Stimulated activated effector memory CD8-positive, alpha-beta T cell treated with anti-CD3 and anti-CD28 coated beads, Interleukin-12 subunit alpha, Interleukin-12 subunit beta, amount 100 ng/mL, for 72 hours (primary cell): ENCODE measurements around the gene SARS2.
A peak's percentile ranks its signal among the peaks of the same experiment; 100 is the strongest.
"Not testable (repeated sequence)": the region's sequence is repeated elsewhere in the genome, so short reads cannot be mapped to it uniquely, and the experiment has no call there.

Experiments used
- ATAC-seq: fragments of 150-1000 bp; cut with Tn5 transposase; 2 replicates; pipeline ENCODE4 v1.10.0; 2021
- DNase-seq, 2 donors: peaks; one replicate each; pipeline ENCODE4 v3.0.0; 2021 to 2022; ENCODE audit warnings: low spot score in 2 of 2
- H3K27ac Mint-ChIP-seq: one replicate; pipeline ENCODE4 v1.8.0; 2022; ENCODE audit warnings: mild to moderate bottlenecking, mixed read lengths
- H3K36me3 Mint-ChIP-seq: one replicate; pipeline ENCODE4 v1.8.0; 2022; ENCODE audit warnings: mild to moderate bottlenecking, mixed read lengths
- H3K4me1 Mint-ChIP-seq: one replicate; pipeline ENCODE4 v1.8.0; 2022; ENCODE audit warnings: mixed read lengths
- H3K4me3 Mint-ChIP-seq: one replicate; pipeline ENCODE4 v1.8.0; 2022; ENCODE audit warnings: mild to moderate bottlenecking, mixed read lengths
- H3K9me3 Mint-ChIP-seq: one replicate; pipeline ENCODE4 v1.8.0; 2022; ENCODE audit warnings: mixed read lengths

SARS2 gene, protein sequence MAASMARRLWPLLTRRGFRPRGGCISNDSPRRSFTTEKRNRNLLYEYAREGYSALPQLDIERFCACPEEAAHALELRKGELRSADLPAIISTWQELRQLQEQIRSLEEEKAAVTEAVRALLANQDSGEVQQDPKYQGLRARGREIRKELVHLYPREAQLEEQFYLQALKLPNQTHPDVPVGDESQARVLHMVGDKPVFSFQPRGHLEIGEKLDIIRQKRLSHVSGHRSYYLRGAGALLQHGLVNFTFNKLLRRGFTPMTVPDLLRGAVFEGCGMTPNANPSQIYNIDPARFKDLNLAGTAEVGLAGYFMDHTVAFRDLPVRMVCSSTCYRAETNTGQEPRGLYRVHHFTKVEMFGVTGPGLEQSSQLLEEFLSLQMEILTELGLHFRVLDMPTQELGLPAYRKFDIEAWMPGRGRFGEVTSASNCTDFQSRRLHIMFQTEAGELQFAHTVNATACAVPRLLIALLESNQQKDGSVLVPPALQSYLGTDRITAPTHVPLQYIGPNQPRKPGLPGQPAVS

DNA sequence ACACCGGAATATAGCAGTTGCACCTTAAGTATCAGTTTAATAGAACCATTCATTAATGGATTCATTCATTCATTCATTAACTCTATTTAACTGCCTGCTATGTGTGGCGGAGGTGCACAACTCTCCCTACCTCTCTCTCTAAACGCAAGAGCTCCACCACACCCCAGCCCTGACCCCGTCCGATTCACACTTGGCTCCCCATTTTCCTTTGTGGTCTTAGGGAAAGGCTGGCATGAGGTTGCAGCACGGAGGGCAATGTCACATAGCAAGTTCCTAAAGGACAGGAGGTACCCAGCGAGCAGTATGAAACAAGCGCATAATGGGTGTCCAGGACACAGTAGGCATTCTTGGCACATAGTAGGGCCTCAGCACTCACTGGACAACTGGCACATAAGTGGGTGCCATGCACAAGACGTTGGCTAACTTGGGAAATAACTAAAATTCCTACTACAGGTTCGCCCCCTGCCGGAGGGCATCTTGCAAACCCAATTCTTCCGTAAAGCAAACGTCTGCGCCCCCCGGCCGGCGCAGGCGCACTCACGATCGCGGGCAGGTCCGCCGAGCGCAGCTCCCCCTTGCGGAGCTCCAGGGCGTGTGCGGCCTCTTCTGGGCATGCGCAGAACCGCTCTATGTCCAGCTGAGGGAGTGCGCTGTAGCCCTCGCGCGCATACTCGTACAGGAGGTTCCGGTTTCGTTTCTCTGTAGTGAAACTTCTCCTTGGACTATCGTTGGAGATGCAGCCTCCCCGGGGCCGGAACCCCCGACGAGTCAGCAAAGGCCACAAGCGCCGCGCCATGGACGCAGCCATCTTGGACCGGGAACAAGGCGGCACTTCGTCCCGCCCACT, at the start of gene SARS2:
TSS of gene SARS2 (minus strand) at position 835 of the 847 bp plus-strand sequence. CDS start at position 808, 27 bp downstream.
- peak; percentile 96 to 98 for DNase-seq
- Mint-ChIP-seq H3K4me3 (peak within 1 kb of the TSS; percentile 97), H3K9me3 (no peaks in the 10 kb centered on the region), H3K36me3 (peaks cover 65% of the 10 kb centered on the region), H3K27ac (peak within 1 kb of the TSS; percentile 98), H3K4me1 (peaks cover 49% of the 10 kb centered on the region)
- ATAC-seq: peak; percentile 75

DNA sequence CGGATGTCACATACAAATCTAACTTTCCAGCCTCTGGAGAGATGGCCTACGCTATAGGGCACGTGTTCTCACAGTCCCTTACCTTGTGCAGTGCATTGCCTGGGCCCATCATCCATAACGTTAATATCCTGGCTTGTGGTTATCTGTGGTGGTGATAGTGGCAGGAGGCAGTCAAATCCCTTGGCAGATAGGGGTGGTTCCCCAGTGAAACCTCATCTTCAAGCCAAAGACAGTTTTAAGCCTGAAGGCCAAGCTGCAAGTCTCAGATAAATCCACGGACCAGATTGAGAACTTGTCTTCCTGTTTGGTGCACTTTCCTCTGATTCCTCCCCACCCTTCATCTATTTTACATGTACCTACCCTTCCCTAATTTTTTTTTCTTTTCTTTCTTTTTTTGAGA, 49.2 kb upstream of the SARS2 start:
- H3K4me1 Mint-ChIP-seq: peaks cover 31% of the 10 kb centered on the region
- H3K4me3 Mint-ChIP-seq: no peak overlapping the region
- DNase-seq (no peak), ATAC-seq (no peak)
- H3K36me3 Mint-ChIP-seq: peaks cover 9% of the 10 kb centered on the region
- H3K27ac Mint-ChIP-seq: no peak overlapping the region
- H3K9me3 Mint-ChIP-seq: peaks cover 4% of the 10 kb centered on the region

DNA sequence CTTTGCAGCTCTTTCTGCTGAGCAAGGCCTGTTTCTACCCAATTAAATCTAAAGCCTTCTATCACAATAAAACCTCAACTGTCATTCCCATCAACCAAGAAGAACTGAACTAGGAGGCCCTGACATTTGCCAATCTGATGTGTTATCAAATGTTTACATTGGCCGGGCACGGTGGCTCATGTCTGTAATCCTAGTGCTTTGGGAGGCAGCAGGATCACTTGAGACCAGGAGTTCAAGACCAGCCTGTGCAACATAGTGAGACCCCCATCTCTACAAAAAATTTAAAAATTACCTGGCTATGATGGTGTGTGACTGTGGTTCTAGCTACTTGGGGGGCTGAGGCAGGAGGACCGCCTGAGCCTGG, 47.7 kb upstream of the SARS2 start:
- DNase-seq: no peak
- Mint-ChIP-seq H3K9me3 (peaks cover 4% of the 10 kb centered on the region), H3K36me3 (peaks cover 9% of the 10 kb centered on the region), H3K27ac (no peak overlapping the region), H3K4me3 (no peak overlapping the region), H3K4me1 (peaks cover 34% of the 10 kb centered on the region)
- ATAC-seq: no peak

DNA sequence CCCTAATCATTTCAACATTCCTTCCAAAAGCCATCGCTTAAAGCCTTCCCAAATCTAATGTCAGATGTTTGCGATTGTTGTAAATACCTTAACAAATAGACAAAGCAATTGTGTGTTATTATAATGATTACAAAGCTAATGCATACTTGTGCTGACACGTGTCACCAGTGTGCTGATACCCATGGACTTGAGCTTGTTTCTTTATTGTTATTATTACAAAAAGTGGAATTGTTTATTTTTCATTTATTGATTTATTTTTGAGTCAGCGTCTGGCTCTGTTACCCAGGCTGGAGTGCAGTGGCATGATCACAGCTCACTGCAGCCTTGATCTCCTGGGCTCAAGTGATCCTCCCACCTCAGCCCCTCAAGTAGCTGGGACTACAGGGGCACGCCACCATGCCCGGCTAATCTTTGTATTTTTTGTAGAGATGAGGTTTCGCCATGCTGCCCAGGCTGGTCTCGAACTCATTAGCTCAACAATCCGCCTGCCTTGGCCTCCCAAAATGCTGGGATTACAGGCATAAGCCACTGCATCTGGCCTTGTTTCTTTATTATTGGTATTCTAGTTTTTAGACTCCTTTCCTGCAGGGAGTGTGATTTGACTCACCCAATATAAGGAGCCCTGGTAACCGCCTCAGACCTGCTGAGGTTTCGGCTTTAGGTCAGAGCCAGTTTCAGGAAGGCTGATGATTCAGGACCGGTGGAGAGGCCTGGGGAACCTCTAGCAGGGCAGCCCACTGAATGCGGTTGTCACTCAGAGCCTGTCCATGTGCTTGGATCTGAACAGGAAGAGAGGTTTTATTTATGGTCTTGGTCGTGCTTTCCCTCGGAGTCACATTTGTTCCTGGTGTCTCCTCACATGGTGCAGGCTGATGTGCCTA, 47.1 kb upstream of the SARS2 start:
- no peak overlapping the region for H3K27ac Mint-ChIP-seq
- ATAC-seq: peak; percentile 99
- H3K9me3 Mint-ChIP-seq: peaks cover 4% of the 10 kb centered on the region
- H3K36me3 Mint-ChIP-seq: peaks cover 9% of the 10 kb centered on the region
- DNase-seq: peak; percentile 36 to 84
- no peak overlapping the region for H3K4me3 Mint-ChIP-seq
- peaks cover 34% of the 10 kb centered on the region for H3K4me1 Mint-ChIP-seq

DNA sequence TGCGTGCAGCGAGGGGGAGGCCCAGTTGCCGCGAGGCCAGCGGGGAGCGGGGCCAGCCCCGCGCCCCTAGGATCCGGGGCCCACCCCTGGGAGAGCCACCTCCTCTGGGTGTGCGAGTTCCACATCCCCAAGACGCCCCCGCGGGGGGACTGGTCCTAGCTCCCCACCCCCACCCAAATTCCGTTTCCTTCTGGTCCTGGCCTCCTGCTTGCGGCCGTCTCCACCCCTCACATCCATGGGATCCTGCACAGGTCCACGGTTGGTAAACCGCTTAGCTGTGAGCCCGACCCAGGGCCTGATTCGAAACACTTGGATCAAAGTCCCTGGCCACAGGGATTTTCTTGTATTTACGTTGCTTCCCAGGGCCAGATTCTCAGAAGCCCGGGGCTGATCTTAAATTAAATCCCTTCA, 45.3 kb upstream of the SARS2 start:
- H3K27ac Mint-ChIP-seq: peak overlapping the region; percentile 40
- H3K9me3 Mint-ChIP-seq: peaks cover 4% of the 10 kb centered on the region
- H3K4me3 Mint-ChIP-seq: peak overlapping the region; percentile 67
- peaks cover 9% of the 10 kb centered on the region for H3K36me3 Mint-ChIP-seq
- DNase-seq (no peak), ATAC-seq (no peak)
- H3K4me1 Mint-ChIP-seq: peaks cover 34% of the 10 kb centered on the region

DNA sequence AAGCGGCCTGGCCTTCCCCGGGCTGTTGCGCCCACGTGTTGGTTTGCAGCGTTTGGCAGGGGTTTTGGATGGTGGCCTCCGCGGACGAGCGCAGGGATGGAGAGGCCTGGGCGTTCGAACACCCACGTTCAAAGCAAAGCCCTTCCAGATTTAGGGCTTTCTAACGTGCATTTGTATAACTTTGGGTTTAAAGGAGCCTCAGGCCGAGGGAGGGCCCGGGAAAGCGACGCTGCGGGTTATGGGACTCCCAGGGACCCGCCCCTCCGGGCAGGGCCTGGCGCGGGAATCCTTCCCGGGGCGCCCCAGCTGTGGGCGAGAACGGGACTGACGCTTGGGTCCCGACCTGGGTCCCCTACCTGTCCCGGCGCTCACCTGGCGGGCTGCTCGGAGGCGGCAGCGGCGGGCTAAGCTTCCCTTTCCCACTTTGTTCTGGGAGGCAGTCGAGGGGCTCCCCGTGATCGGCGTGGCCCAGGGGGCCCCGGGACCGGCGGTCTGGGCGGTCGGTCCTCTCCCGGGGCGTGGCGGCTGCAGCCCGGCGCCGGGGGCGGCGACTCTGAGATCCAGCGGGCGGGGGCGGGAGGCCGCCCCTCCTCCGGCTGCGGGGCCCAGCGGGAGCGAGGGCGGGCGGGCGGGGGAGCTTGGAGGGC, 44.8 kb upstream of the SARS2 start, which contains the start of gene FBXO17:
TSS of gene FBXO17 (minus strand) at position 529 of the 647 bp plus-strand sequence. CDS start 25,423 bp downstream, outside the sequence.
- peak within 1 kb of the TSS; percentile 70 for H3K27ac Mint-ChIP-seq
- no peak for DNase-seq

DNA sequence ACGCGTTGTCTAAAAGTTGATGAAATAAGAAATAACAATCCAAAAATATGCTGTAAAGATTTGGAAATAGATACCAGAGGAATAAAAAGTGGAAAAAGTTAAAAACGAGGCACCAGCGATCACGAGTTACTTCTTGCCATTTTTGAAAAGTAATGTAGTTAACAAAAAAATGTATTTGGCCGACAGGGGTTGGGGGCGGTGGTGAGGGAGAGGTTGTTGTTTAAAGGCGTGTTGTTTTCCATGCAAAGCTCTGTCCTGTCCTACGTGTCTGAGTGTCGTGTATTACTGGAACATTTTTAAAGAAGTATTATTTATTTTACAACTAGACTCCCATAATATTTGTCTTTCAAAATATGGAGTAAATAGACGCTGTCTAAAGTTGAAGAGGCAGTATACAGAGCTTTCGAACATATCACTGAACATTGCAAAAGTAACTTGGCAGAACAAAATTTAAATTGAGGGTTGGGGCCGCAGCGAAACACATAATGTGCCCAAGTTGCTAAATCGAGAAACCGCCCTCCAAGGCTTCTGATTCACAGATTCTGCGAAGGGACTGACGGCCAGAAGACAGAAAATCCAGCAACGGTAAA, 44.2 kb upstream of the SARS2 start:
- H3K36me3 Mint-ChIP-seq: peaks cover 9% of the 10 kb centered on the region
- peaks cover 34% of the 10 kb centered on the region for H3K4me1 Mint-ChIP-seq
- ATAC-seq (no peak), DNase-seq (no peak)
- no peaks in the 10 kb centered on the region for H3K9me3 Mint-ChIP-seq
- H3K4me3 Mint-ChIP-seq: peak overlapping the region; percentile 68
- H3K27ac Mint-ChIP-seq: peak overlapping the region; percentile 70

More for the DNA sequence above, 44.8 kb upstream of the SARS2 start, which contains the start of gene FBXO17:
- ATAC-seq: no peak
- Mint-ChIP-seq H3K4me1 (peaks cover 34% of the 10 kb centered on the region), H3K4me3 (peak within 1 kb of the TSS; percentile 68), H3K9me3 (no peaks in the 10 kb centered on the region), H3K36me3 (peaks cover 9% of the 10 kb centered on the region)

DNA sequence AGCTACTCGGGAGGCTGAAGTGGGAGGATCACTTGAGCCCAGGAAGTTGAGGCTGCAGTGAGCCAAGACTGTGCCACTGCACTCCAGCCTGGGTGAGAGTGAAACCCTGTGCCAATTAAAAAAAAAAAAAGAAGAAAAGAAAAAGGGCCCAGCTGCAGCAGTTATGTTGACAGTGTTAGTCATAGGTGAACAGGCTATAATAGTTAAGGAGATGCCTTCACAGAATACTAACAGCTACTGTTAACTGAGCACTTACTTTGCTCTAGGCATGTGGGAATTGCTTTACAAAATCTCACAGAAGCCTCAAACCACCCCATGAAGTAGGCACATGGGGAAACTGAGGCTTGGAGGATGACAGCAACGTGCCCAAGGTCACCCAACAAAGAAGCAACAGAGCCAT, 41.1 kb upstream of the SARS2 start:
- Mint-ChIP-seq H3K4me3 (no peak overlapping the region), H3K36me3 (peaks cover 4% of the 10 kb centered on the region), H3K27ac (no peak overlapping the region), H3K4me1 (peaks cover 18% of the 10 kb centered on the region), H3K9me3 (no peaks in the 10 kb centered on the region)
- DNase-seq (no peak), ATAC-seq (no peak)

DNA sequence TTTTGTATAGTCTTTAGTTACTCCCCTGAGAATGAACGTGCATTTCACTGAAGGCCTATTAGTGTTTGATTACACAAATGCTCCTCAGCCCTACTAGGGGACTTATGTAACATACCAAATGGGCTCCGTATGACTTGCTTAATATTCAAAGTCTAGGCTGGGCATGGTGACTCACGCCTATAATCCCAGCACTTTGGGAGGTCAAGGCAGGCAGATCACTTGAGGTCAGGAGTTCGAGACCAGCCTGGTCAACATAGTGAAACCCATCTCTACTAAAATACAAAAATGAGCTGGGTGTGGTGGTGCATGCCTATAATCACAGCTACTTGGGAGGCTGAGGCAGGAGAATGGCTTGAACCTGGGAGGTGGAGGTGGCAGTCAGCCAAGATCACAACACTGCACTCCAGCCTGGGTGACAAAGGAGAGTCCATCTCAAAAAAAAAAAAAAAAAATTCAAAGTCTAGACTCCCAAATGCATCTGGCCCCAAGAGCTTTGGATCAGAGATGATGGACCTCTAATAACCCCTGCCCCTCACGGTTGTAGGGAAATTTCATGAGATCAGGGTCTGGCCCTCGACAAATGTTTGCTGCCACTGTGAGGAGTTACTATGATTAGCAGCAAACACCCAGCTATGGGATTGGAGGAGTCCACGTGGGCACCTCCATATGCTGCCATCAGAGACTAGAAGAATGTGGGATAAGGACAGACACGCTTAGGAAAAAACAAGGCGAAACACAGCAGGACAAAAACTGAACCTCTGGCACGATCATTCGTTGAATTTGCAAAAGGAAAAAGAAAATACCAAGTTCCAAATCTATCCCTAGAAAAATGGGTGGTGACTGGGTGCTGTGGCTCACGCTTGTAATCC, 40.3 kb upstream of the SARS2 start:
- H3K36me3 Mint-ChIP-seq: peaks cover 4% of the 10 kb centered on the region
- no peaks in the 10 kb centered on the region for H3K9me3 Mint-ChIP-seq
- DNase-seq (no peak), ATAC-seq (no peak)
- H3K27ac Mint-ChIP-seq: no peak overlapping the region
- H3K4me1 Mint-ChIP-seq: peaks cover 10% of the 10 kb centered on the region
- H3K4me3 Mint-ChIP-seq: no peak overlapping the region

DNA sequence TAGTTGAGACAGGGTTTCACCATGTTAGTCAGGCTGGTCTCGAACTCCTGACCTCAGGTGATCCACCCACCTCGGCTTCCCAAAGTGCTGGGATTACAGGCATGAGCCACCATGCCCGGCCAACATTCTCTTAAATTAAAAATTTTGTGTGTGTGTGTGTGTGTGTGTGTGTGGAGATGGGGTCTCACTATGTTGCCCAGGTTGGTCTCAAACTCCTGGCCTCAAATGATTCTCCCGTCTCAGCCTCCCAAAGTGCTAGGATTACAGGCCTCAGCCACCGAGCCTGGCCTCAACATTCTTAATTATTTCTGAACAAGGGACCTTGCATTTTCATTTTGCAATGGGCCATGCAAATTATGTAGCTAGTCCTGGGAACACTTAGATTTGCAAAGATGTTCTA, 35.6 kb upstream of the SARS2 start:
- not testable (repeated sequence) for H3K36me3 Mint-ChIP-seq, H3K27ac Mint-ChIP-seq, DNase-seq, H3K4me3 Mint-ChIP-seq, H3K9me3 Mint-ChIP-seq, ATAC-seq, H3K4me1 Mint-ChIP-seq

DNA sequence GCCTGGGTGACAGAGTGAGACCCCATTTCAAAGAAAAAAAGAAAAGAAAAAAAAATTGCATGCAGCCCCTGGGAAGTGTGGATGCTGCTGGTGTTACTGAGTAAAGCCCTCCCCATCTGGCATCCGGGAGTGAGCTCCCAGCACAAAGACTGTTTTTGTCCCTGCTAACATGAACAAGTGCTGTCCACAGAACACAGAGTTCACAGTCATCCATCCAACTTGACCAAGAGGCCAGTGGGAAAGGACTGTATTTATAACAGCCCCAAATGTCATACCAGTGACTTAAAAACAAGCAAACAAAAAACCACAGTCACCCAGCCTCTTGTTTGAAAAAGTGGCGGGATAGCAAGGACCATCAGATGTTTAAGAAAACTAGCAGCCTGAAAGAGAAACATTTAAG, 34.2 kb upstream of the SARS2 start:
- no peak overlapping the region for H3K27ac Mint-ChIP-seq
- DNase-seq (no peak), ATAC-seq (no peak)
- no peaks in the 10 kb centered on the region for H3K9me3 Mint-ChIP-seq
- H3K4me3 Mint-ChIP-seq: no peak overlapping the region
- H3K36me3 Mint-ChIP-seq: no peaks in the 10 kb centered on the region
- peaks cover 9% of the 10 kb centered on the region for H3K4me1 Mint-ChIP-seq

DNA sequence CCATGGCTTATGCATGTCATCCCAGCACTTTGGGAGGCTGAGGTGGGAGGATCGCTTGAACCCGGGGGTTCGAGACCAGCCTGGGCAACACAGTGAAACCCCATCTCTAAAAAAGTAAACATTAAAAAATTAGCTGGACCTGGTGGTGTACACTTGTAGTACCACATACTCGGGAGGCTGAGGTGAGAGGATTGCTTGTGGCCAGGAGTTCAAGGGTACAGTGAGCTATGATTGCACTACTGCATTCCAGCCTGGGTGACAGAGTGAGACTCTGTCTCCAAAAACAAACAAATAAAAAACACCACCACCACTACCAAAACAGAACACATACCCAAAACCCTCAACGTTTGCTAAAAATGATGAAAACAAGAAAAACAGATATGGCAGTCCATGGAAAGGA, 29.1 kb upstream of the SARS2 start:
- Mint-ChIP-seq H3K4me1 (peaks cover 9% of the 10 kb centered on the region), H3K4me3 (no peak overlapping the region), H3K27ac (no peak overlapping the region), H3K36me3 (no peaks in the 10 kb centered on the region), H3K9me3 (no peaks in the 10 kb centered on the region)
- ATAC-seq (no peak), DNase-seq (no peak)

DNA sequence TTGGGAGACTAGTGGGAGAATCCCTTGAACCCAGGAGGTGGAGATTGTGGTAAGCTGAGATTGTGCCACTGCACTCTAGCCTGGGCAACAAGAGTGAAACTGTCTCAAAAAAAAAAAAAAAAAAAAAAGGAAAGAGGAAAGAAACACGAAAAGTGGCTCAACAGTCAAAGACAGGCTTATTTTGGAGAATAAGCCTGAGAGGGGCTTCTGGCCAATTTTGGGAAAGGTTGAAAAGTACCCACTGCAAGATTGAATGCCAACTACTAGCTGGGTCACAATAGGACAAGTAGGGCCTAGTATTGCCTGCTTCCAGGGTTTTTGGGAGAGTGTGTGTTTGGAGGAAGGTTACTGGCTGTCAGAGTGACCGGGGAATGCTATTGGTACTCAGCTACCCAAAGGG, 27.7 kb upstream of the SARS2 start:
- H3K9me3 Mint-ChIP-seq: no peaks in the 10 kb centered on the region
- H3K27ac Mint-ChIP-seq: no peak overlapping the region
- no peak for ATAC-seq
- DNase-seq: no peak
- H3K4me1 Mint-ChIP-seq: peaks cover 9% of the 10 kb centered on the region
- no peak overlapping the region for H3K4me3 Mint-ChIP-seq
- no peaks in the 10 kb centered on the region for H3K36me3 Mint-ChIP-seq
